IPS-15b (cell line): ENCODE measurements around the gene PSMB8.

Experiments used
- H3K27me3 ChIP-seq: one replicate; pipeline ENCODE4 v1.6.1; 2013; ENCODE audit warnings: low read length; ENCODE audit not compliant: control insufficient read depth, insufficient read depth
- H3K36me3 ChIP-seq: one replicate; pipeline ENCODE4 v1.6.1; 2013; ENCODE audit warnings: low read length; ENCODE audit not compliant: control insufficient read depth, insufficient read depth
- H3K4me1 ChIP-seq: one replicate; pipeline ENCODE4 v1.6.1; 2013; ENCODE audit warnings: mild to moderate bottlenecking, low read length; ENCODE audit not compliant: control insufficient read depth, insufficient read depth
- H3K4me3 ChIP-seq: one replicate; pipeline ENCODE4 v1.5.1; 2013; ENCODE audit warnings: low read depth, low read length
- H3K9ac ChIP-seq: one replicate; pipeline ENCODE4 v1.6.1; 2013; ENCODE audit warnings: low read depth, mild to moderate bottlenecking, low read length
- H3K9me3 ChIP-seq: one replicate; pipeline ENCODE4 v1.6.1; 2013; ENCODE audit warnings: mild to moderate bottlenecking, low read length; ENCODE audit not compliant: control insufficient read depth, insufficient read depth

PSMB8 gene

DNA sequence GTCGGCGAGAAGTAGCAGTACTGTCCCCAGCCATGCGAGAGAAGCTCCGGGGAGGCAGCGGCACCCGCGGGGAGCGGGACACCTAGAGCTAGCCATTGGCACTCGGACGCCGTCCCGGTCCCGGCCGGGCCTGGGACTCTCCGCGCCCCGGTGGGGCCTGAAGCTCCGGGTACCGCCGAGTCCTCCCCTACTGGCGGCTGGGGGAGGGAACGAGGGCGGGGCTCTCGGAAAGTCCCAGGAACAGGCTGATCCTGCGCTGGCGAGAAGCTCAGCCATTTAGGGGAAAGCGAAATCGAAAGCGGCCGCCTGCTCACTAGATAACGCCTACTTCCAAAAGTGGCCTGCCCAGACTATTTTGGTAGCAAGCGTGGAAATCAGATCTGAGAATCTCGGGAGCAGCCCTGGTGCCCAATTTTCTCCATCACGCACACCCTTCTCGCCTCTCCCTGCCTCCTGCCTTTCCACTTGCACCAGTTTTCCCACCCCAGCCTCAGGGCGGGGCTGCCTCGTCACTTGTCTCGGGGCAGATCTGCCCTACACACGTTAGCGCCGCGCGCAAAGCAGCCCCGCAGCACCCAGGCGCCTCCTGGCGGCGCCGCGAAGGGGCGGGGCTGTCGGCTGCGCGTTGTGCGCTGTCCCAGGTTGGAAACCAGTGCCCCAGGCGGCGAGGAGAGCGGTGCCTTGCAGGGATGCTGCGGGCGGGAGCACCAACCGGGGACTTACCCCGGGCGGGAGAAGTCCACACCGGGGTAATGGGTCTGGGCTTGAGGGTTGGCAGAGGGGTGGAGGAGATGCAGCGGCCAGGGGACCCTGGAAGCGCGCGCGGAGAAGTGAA lies 9.9 kb upstream of the PSMB8 start, which contains the start of the genes PSMB9 and TAP1:
PSMB9 (plus strand) TSS at position 652 of the 835 bp plus-strand sequence; CDS start at position 690, 38 bp downstream.
TAP1 (minus strand) TSS at position 164 of the 835 bp plus-strand sequence; CDS start at position 96, 68 bp downstream.
- Histone ChIP-seq H3K27me3 (peaks cover 46% of the 10 kb centered on the region), H3K9ac (peak within 1 kb of the TSS; percentile 54), H3K36me3 (no peaks in the 10 kb centered on the region), H3K4me3 (peak within 1 kb of the TSS; percentile 88), H3K9me3 (no peaks in the 10 kb centered on the region), H3K4me1 (peaks cover 5% of the 10 kb centered on the region)

DNA sequence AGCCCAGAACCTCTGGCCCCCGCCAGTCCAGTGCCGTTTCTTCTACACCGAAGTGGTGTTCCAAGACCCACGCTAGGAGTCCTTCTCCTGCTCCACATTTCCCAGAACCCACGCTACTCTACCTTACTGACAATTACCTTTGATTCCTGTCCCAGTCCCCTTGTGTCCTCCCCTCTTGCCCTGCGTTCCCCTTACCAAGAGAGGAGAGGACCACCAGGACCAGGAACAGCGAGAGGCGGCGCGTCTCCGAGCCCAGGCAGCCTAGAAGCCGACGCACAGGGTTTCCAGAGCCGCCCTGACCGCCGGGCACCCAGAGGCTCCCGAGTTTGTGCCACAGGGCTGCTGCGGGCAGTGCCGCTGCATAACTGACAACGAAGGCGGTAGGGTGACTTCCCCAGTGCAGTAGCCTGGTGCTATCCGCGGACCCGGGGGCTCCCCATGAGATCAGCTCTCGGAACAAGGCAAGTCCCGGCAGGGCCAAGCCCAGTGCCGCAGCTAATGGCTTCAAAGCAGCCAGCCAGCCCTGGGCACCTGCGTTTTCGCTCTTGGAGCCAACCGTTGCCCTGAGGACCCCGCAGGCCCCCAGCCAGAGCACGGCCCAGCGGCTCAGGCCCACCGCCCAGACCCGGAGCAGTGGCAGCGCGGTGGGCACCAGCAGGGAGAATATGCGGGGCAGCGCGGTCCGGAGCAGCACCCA lies 9.1 kb upstream of the PSMB8 start:
- Histone ChIP-seq H3K36me3 (peaks cover 2% of the 10 kb centered on the region), H3K27me3 (peaks cover 46% of the 10 kb centered on the region), H3K4me3 (peak overlapping the region; percentile 88)

DNA sequence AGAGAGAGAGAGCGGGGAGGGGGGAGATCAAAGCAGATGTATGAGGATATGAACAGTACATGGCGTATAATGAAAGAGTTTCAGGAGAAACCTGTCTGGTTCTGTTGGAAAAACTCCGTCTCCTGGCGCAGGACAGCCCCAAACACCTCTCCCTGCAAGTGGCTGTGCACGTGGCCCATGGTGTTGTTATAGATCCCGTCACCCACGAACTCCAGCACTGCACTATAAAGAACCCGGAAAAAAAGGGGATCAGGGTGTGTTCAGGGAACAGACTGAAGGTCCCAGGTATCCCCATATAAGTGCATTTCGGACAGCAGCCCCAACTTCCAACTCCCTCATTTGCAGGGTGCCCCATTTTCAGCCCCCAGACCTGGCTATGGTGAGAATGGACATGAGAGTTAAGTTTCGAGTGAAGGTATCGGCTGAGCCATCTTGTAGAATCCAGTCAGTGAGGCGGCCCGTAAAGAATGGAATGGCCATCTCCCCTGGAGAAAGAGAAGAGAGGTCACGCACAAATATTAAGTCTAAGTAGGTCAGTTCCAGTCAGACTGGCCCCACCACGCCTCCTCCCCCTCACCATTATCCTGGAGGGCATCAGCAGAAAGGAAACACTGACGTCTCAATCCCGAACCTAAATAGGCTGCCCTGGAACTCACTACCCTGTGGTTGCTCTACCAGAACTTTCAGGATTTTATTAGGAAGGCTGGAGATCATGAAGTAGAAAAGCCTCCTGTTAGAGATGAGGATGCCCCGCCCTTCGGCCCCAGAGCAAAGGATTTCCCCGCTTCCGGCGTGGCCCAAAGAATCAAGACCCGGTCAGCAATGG lies 8.4 kb upstream of the PSMB8 start:
- Histone ChIP-seq H3K9ac (peak overlapping the region; percentile 19), H3K27me3 (peaks cover 46% of the 10 kb centered on the region), H3K36me3 (peaks cover 2% of the 10 kb centered on the region), H3K9me3 (no peaks in the 10 kb centered on the region), H3K4me3 (peak overlapping the region; percentile 88), H3K4me1 (peaks cover 5% of the 10 kb centered on the region)

More for the DNA sequence above, 9.1 kb upstream of the PSMB8 start:
- H3K4me1 ChIP-seq = peaks cover 5% of the 10 kb centered on the region
- peak overlapping the region; percentile 19 for H3K9ac ChIP-seq
- no peaks in the 10 kb centered on the region for H3K9me3 ChIP-seq

DNA sequence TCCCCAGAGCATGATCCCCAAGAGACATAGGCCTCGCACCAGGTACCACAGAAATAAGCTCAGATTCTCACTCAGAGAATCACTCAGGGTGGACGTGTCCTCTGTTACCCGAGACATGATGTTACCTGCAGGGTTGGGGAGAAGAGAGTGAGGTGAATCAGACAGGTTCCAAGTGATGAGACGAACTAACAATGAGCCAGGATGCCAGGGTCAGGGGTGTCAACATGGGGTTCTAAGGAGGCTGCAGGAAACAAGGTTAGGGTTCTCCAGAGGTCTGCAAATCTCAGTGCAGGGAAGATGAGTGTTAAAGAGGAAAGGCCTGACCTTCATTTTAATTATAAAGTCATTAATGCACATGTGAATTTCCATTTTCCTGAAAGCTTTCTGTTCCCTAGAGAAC lies 7.2 kb upstream of the PSMB8 start:
- H3K4me3 ChIP-seq = no peak overlapping the region
- peaks cover 5% of the 10 kb centered on the region for H3K4me1 ChIP-seq
- H3K36me3 ChIP-seq = peaks cover 2% of the 10 kb centered on the region
- peaks cover 40% of the 10 kb centered on the region for H3K27me3 ChIP-seq
- H3K9me3 ChIP-seq = no peaks in the 10 kb centered on the region
- H3K9ac ChIP-seq = no peak overlapping the region

DNA sequence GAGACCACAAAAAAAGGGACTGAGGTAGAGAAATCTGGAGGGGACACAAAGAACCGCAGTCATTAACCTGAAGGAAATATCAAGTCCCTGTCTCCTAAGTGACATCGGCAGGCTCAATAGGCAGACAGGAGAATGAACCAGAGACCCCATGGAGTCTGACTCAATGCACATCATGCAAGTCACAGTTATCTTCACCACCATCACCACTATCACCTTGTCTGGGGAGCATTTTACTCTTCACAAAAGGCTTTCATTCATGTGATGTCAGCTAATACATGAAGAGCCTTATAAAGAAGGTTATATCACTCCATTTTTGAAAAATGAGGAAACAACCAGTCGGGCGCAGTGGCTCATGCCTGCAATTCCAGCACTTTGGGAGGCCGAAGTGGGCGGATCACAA lies 5.3 kb upstream of the PSMB8 start:
- no peak overlapping the region for H3K9ac ChIP-seq
- peaks cover 7% of the 10 kb centered on the region for H3K4me1 ChIP-seq
- peaks cover 24% of the 10 kb centered on the region for H3K27me3 ChIP-seq
- no peak overlapping the region for H3K4me3 ChIP-seq
- peaks cover 2% of the 10 kb centered on the region for H3K36me3 ChIP-seq
- no peaks in the 10 kb centered on the region for H3K9me3 ChIP-seq

DNA sequence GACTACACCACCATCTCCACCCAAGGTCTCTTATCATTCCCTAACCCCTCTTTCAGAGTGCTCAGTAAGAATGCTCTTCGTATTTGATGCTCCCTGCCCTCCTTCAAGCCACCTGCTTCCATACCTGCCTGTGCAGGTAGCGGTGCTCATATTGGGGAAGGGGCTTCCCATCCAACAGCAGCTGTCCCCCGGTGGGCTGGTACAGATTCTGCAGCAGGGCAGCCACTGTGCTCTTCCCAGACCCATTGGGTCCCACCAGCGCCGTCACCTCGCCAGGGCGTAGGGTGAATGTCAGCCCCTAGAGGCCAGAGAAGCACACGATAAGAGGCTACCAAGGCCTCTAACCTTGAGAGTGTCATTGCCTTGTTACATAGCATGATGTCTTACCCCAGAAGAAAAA lies 3.9 kb upstream of the PSMB8 start:
- Histone ChIP-seq H3K27me3 (peaks cover 28% of the 10 kb centered on the region), H3K36me3 (peaks cover 2% of the 10 kb centered on the region), H3K4me3 (no peak overlapping the region), H3K9me3 (no peaks in the 10 kb centered on the region), H3K4me1 (peaks cover 7% of the 10 kb centered on the region), H3K9ac (no peak overlapping the region)

DNA sequence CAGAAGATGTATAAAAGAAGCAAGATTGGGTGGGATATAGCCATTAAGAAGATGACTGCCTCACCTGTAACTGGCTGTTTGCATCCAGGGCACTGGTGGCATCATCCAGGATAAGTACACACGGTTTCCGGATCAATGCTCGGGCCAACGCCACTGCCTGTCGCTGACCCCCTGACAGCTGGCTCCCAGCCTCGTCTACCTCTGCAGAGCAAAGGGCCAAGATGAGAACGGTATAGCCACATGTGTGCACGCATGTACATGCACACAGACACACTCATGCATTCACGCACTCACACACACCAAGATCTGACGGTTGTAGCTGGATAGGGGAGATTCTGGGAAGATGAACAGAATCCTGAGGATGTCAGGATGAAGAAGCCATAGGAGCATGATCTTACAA lies 3.2 kb upstream of the PSMB8 start:
- H3K4me1 ChIP-seq = peaks cover 2% of the 10 kb centered on the region
- peaks cover 2% of the 10 kb centered on the region for H3K36me3 ChIP-seq
- H3K9me3 ChIP-seq = no peaks in the 10 kb centered on the region
- no peak overlapping the region for H3K4me3 ChIP-seq
- H3K9ac ChIP-seq = no peak overlapping the region
- H3K27me3 ChIP-seq = peaks cover 26% of the 10 kb centered on the region

DNA sequence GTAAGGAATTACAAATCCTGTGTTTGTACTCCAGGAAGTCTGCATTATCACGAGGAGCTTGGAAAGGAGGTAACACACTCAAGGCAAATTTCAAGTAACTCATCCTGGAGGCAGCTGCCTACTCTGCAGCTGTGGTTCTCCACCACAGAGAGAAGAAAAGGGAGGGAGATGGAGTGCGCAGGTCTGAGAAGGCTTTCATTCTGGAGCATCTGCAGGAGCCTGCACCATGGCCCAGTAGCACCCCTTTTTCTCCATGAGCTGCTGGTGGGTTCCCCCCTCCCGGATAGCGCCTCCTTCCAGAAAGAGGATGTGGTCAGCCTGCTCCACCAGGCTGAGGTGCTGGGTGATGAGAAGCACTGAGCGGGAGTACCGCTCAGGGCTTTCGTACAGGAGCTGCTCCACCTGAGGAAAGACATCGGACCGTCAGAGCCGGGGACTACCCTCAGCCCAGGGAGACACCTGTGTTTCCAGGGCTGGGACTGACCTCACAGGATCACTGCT lies 1.6 kb upstream of the PSMB8 start:
- H3K4me3 ChIP-seq = no peak overlapping the region
- H3K9ac ChIP-seq = no peak overlapping the region
- H3K27me3 ChIP-seq = peaks cover 17% of the 10 kb centered on the region
- H3K9me3 ChIP-seq = no peaks in the 10 kb centered on the region
- H3K36me3 ChIP-seq = peaks cover 2% of the 10 kb centered on the region
- H3K4me1 ChIP-seq = peaks cover 2% of the 10 kb centered on the region

DNA sequence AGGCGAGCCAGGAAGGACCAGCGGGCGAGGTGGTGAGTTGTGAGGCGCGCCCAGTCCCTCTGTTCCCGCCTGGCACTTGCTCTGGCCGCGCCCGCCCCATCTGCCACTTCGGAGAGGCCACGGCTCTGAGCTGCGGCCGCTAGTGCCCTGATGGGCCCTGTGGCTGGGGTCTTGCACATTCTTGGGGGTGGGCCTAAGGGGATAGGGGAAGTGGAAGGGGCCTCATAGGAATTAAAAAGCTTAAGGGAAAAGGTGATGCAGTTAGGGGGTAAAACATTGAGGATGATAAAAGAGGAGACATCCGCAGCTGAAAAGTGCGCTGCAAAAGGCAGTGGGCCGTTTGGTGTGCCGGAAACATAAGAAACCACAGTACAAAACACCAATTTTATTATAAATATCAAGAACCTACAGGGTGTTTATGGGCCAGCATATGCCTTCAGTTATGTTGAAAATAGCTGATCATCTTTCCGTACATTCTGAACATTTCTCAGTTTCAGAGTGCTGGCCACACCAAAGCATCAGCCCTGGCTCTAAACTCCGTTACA lies 1.1 kb upstream of the PSMB8 start:
- H3K4me1 ChIP-seq = peaks cover 2% of the 10 kb centered on the region
- H3K4me3 ChIP-seq = peak overlapping the region; percentile 98
- peaks cover 17% of the 10 kb centered on the region for H3K27me3 ChIP-seq
- peaks cover 2% of the 10 kb centered on the region for H3K36me3 ChIP-seq
- no peak overlapping the region for H3K9ac ChIP-seq
- no peaks in the 10 kb centered on the region for H3K9me3 ChIP-seq

DNA sequence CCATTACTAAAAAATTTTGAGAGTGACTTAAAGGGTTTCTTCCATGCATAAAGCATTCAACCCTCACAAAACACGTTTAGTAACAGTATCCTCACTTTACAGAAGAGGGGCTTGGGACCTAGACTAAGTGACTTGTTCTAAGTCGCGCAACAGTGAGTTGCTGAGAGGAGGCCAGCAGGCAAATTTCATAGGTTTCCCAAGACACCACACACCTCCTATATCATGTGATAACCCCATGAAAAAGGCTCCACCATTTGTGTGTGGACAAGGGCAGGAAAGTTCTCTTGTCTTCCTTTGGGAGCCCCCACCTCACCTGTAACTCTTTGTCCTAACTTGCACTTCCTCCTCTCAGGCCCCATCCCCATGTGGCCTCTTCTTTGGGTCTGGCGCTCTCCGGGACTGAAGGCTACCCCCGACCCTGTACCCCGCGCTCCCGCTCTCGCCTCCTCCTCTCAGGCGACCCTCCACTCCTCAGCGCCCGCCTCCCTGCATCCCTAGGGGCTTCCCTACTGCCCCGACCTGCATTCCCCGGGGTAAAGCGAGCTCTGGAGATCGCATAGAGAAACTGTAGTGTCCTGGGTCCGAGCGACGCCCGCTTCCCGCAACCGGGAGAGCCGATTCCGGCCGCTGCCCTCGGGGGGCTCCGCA lies 392 bp downstream of the PSMB8 start:
- no peaks in the 10 kb centered on the region for H3K9me3 ChIP-seq
- peaks cover 17% of the 10 kb centered on the region for H3K27me3 ChIP-seq
- H3K4me3 ChIP-seq = peak overlapping the region; percentile 98
- peaks cover 2% of the 10 kb centered on the region for H3K36me3 ChIP-seq
- peaks cover 2% of the 10 kb centered on the region for H3K4me1 ChIP-seq
- H3K9ac ChIP-seq = peak overlapping the region; percentile 54
